Keratinocyte (primary cell): ENCODE data around the gene KLF7.

ENCODE experiments used
- CTCF ChIP-seq, 3 experiments: IDR thresholded peaks in 1 of 3; conservative IDR thresholded peaks in 1 of 3; optimal IDR thresholded peaks in 1 of 3; 2 replicates in 2 of 3; 3 replicates in 1 of 3; pipeline versions ENCODE3 to v1.5.1; 2011; ENCODE audit warnings: low read length in 3 of 3, mild to moderate bottlenecking in 3 of 3, moderate library complexity in 2 of 3, control low read depth in 1 of 3, inconsistent platforms in 1 of 3; ENCODE audit not compliant: insufficient read depth in 2 of 3; ENCODE audit errors: extremely low read depth in 1 of 3
- EZH2 ChIP-seq: IDR thresholded peaks from one replicate; pipeline ENCODE4 v1.6.1; 2012; ENCODE audit warnings: inconsistent platforms, mild to moderate bottlenecking, low read length, moderate library complexity

- TF ChIP-seq EZH2 = no peak
- TF ChIP-seq CTCF (optimal IDR thresholded peaks at IDR 0.05 in 1 of 3, IDR thresholded peaks at IDR 0.05 in 1 of 3, conservative IDR thresholded peaks at IDR 0.05 in 1 of 3; ENCODE audit: extremely low read depth in 1 of 3, insufficient read depth in 2 of 3, low read length in 3 of 3) = no peak
Measured at GRCh38 chr2:207112785-207113184, 53.0 kb downstream of the KLF7 start.
